Osteoblast (primary cell): ENCODE results near the gene ATP6V1F. TPM values are rescaled to one million over a fixed set of nuclear protein-coding genes. Genes with fewer than 3 reads are reported as not detected.
A peak's percentile ranks its signal among the peaks of the same experiment; 100 is the strongest.

Source experiments
- DNase-seq: peaks from one replicate; pipeline ENCODE4 v3.0.0; 2011; ENCODE audit warnings: low spot score, mixed read lengths; ENCODE audit not compliant: insufficient read length; ENCODE audit errors: missing footprints
- H2AFZ ChIP-seq: 2 replicates; pipeline ENCODE4 v1.6.0; 2011; ENCODE audit warnings: mild to moderate bottlenecking, low read length
- H3K27ac ChIP-seq: 2 replicates; pipeline ENCODE4 v1.5.1; 2011; ENCODE audit warnings: mild to moderate bottlenecking, low read depth, low read length, moderate library complexity
- H3K27me3 ChIP-seq: 2 replicates; pipeline ENCODE4 v1.6.0; 2012; ENCODE audit warnings: mild to moderate bottlenecking, control low read depth, inconsistent platforms, low read length, moderate library complexity; ENCODE audit not compliant: insufficient read depth
- H3K36me3 ChIP-seq: 2 replicates; pipeline ENCODE4 v1.5.1; 2011; ENCODE audit warnings: mild to moderate bottlenecking, low read length, control low read depth, moderate library complexity; ENCODE audit not compliant: insufficient read depth
- H3K4me1 ChIP-seq: 2 replicates; pipeline ENCODE4 v1.5.1; 2011; ENCODE audit warnings: mild to moderate bottlenecking, low read length, control low read depth, moderate library complexity; ENCODE audit not compliant: insufficient read depth
- H3K4me2 ChIP-seq: 2 replicates; pipeline ENCODE4 v1.6.0; 2011; ENCODE audit warnings: mild to moderate bottlenecking, low read length; ENCODE audit not compliant: insufficient read depth
- H3K4me3 ChIP-seq: fragments of 200-600 bp; sonication (generic); 3 replicates; pipeline ENCODE4 v1.5.1; 2012; ENCODE audit warnings: mild to moderate bottlenecking, low read length, inconsistent platforms; ENCODE audit not compliant: insufficient read depth
- H3K79me2 ChIP-seq: 2 replicates; pipeline ENCODE4 v1.6.0; 2012; ENCODE audit warnings: mild to moderate bottlenecking, low read length, control low read depth, inconsistent platforms; ENCODE audit not compliant: insufficient read depth
- H3K9me3 ChIP-seq: 2 replicates; pipeline ENCODE4 v1.5.1; 2011; ENCODE audit warnings: low read depth, low read length, control low read depth
- H4K20me1 ChIP-seq: 2 replicates; pipeline ENCODE4 v1.6.0; 2012; ENCODE audit warnings: mild to moderate bottlenecking, low read length, control low read depth; ENCODE audit not compliant: insufficient read depth
- CTCF ChIP-seq: IDR thresholded peaks from 2 replicates; pipeline ENCODE4 v1.5.1; 2011; ENCODE audit warnings: mild to moderate bottlenecking, low read depth, low read length, moderate library complexity; ENCODE audit errors: extremely low read depth
- total RNA-seq: library from RNA; depleted of rRNA; stranded (reverse); fragments of >200 nt; gene quantifications from 2 replicates; pipeline ENCODE4 v1.2.3, GENCODE V29; 2012

The ATP6V1F gene
- total RNA-seq, 1 donor = 91.9 TPM

- TF ChIP-seq CTCF = no peak
- no peaks in the 10 kb centered on the region for H3K4me1 ChIP-seq
- no peak overlapping the region for H3K4me2 ChIP-seq
- no peaks in the 10 kb centered on the region for H3K79me2 ChIP-seq
- no peaks in the 10 kb centered on the region for H4K20me1 ChIP-seq
- H3K36me3 ChIP-seq = no peaks in the 10 kb centered on the region
- no peak overlapping the region for H2AFZ ChIP-seq
- H3K27ac ChIP-seq = no peak overlapping the region
- H3K4me3 ChIP-seq = peak overlapping the region; percentile 22
- peak; percentile 83 for DNase-seq
- no peaks in the 10 kb centered on the region for H3K9me3 ChIP-seq
- H3K27me3 ChIP-seq = peaks cover 17% of the 10 kb centered on the region
Observed at GRCh38 chr7:128890306-128891109, 27.9 kb downstream of the ATP6V1F start.

DNA sequence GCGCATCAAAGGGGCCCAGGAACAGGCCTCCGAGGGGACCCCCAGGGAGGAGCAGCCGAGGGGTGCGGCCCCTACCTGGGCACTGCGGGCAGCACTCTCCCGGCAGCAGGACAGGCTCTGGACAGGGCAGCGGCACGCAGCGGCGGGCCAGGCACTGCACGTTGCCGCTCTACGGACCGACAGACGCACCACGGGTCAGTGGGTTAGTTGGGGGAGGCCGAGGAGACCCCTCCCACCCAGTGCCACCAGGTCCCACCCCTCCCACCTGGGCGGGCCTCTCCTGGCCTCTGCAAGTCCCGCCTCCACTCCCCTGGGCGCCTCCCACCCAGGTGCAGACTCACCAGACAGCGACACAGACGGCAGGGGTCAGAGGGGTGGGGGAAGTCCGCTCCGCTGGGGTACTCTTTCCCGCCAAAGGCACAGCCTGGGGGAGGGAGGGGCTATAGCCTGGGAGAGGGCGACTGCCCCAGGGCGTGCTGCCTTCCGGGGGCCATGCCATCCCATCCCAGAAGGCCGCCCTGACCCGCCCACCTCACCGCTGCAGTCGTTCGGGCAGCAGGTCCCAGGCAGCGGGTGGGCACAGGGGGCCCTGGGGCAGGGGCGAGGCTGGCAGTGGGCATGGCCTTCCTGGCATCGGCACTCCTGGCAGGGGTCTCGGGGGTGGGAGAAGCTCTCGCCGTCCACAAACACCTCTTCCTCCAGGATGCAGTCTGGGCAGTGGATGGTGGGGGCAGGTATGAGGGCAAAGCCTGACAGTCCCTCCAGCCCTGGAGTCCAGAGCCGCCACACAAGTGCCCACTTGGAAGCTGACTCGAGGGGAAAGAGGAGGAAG, 28.7 kb downstream of the ATP6V1F start:
- TF ChIP-seq CTCF = no peak
- Histone ChIP-seq H2AFZ (no peak overlapping the region), H4K20me1 (no peaks in the 10 kb centered on the region), H3K27me3 (peaks cover 17% of the 10 kb centered on the region), H3K9me3 (no peaks in the 10 kb centered on the region), H3K79me2 (no peaks in the 10 kb centered on the region), H3K4me3 (peak overlapping the region; percentile 22), H3K27ac (no peak overlapping the region), H3K4me1 (no peaks in the 10 kb centered on the region), H3K36me3 (no peaks in the 10 kb centered on the region), H3K4me2 (no peak overlapping the region)
- peak; percentile 67 for DNase-seq

DNA sequence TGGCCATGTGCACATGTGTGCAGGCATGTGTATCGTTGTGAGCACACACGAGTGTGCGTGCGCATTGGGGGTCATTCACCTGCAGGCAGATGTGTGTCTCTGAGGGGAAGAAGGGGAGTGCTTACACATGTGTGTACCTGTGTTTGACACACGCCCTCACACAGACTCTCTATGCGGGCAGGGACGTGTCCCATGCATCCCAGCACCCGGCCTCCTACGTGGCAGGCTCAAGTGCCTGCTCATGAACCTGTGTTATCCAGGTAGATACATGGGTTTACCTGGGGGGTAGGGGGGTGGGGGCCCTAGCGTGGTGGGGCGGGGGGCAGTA, 29.2 kb downstream of the ATP6V1F start:
- peak; percentile 18 for DNase-seq
- Histone ChIP-seq H2AFZ (no peak overlapping the region), H4K20me1 (no peaks in the 10 kb centered on the region), H3K27me3 (peaks cover 17% of the 10 kb centered on the region), H3K36me3 (no peaks in the 10 kb centered on the region), H3K4me3 (no peak overlapping the region), H3K4me1 (no peaks in the 10 kb centered on the region), H3K4me2 (no peak overlapping the region), H3K9me3 (no peaks in the 10 kb centered on the region), H3K79me2 (no peaks in the 10 kb centered on the region), H3K27ac (no peak overlapping the region)
- no peak for TF ChIP-seq CTCF
